ENCODE results near the gene NCMAP. TPM values are rescaled to one million over a fixed set of nuclear protein-coding genes. Genes with fewer than 3 reads are reported as not detected.

NCMAP gene
- total and polyA plus RNA-seq, 2 of the 8 experiments (the other 6 are each of a cell fraction or from before 2014, with no cell fraction given), result 0.21 to 0.39 TPM

DNA sequence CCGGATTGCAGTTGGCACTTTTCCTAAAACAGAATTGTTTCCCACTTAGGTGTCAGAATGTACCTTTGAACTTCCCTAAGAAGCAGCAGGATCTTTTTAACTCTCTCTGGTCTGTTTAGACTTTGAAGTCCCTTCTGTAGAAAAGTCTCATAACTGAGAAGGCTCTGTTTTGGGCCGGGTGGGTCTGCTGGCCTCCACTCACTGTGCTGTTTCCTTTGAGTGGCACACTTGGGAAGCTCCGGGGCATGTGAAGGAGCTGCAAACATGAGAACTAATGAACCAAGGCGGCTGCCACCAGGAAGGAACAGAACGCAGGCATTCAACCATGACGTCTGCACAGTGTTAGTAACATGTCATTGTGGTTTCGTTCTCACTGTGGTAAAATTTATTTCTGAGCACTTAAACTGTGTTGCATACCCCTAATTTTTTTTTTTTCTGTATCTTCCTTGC lies 19.5 kb upstream of the NCMAP start:
- Histone ChIP-seq H2BK5ac (ENCODE audit: low read depth, low read length) (no peak overlapping the region), H3K9me3 (ENCODE audit: insufficient read depth in 2 of 2, low read depth in 1 of 2, low read length in 1 of 2) (peaks cover 0 to 5% of the 10 kb centered on the region in 2 experiments; a peak in 1 of 4 replicates), H2AFZ (ENCODE audit: low read length) (no peak overlapping the region), H2BK12ac (ENCODE audit: low read depth, low read length) (no peak overlapping the region), H3K56ac (replicated peaks; ENCODE audit: insufficient read length, low read depth, low read length) (no peak overlapping the region), H3K18ac (ENCODE audit: extremely low read depth, low read length) (no peak overlapping the region), H3K4me1 (replicated peaks in 1 of 4; ENCODE audit: control insufficient read depth in 3 of 4, insufficient read depth in 4 of 4, low read length in 3 of 4) (peaks cover 0 to 11% (median 1%) of the 10 kb centered on the region in 4 experiments; a peak in 2 of 7 replicates), H4K20me1 (replicated peaks in 1 of 2; ENCODE audit: control insufficient read depth in 1 of 2, insufficient read depth in 2 of 2, low read length in 2 of 2) (no peaks in the 10 kb centered on the region), H4K8ac (ENCODE audit: extremely low read depth, insufficient read depth, low read length) (no peak overlapping the region), H3K14ac (ENCODE audit: insufficient read length) (no peak overlapping the region), H3K23me2 (ENCODE audit: low read depth, low read length) (no peaks in the 10 kb centered on the region), H4K91ac (replicated peaks; ENCODE audit: insufficient read length, low read length) (no peak overlapping the region), H3K79me1 (ENCODE audit: low read depth, low read length) (no peaks in the 10 kb centered on the region), H3K4ac (replicated peaks; ENCODE audit: insufficient read length, low read depth, low read length) (no peak overlapping the region), H3K79me2 (ENCODE audit: control insufficient read depth in 1 of 2, insufficient read depth in 2 of 2, low read length in 2 of 2) (no peaks in the 10 kb centered on the region), H3K36me3 (ENCODE audit: control insufficient read depth in 2 of 4, insufficient read depth in 4 of 4, low read length in 3 of 4) (no peaks in the 10 kb centered on the region), H3K27ac (ENCODE audit: low read depth, low read length) (no peak overlapping the region), H4K5ac (ENCODE audit: insufficient read length, low read depth, low read length) (no peak overlapping the region), H2AK5ac (ENCODE audit: low read depth, low read length) (no peak overlapping the region), H2BK20ac (ENCODE audit: low read length) (no peak overlapping the region), H3K27me3 (replicated peaks in 1 of 4; ENCODE audit: control insufficient read depth in 3 of 4, extremely low read depth in 1 of 4, insufficient read depth in 3 of 4, low read length in 3 of 4) (no peaks in the 10 kb centered on the region), H2BK15ac (ENCODE audit: low read length) (no peak overlapping the region), H3K4me2 (ENCODE audit: insufficient read depth in 1 of 2, low read depth in 2 of 2, low read length in 2 of 2) (no peak overlapping the region), H2BK120ac (replicated peaks; ENCODE audit: low read depth, low read length) (no peak overlapping the region), H3K23ac (ENCODE audit: insufficient read length) (no peak overlapping the region), H3K9ac (replicated peaks in 1 of 4; ENCODE audit: extremely low read depth in 1 of 4, low read depth in 3 of 4, low read length in 3 of 4) (no peak overlapping the region), H3K4me3 (ENCODE audit: extremely low read depth in 1 of 4, insufficient read depth in 2 of 4, low read depth in 3 of 4, low read length in 4 of 4) (no peak overlapping the region)
- POLR2A ChIA-PET (ENCODE audit: partially characterized antibody), result no interaction called here
- CTCF ChIA-PET (ENCODE audit: partially characterized antibody), result interaction anchor here (0.6 to 1.5 kb wide), 4 partner anchors 10 to 51 kb away, joined by 3 to 10 read pairs (median 4); no protein-coding TSS in a partner anchor
- FAIRE-seq, result no peak
- no peak for DNase-seq (ENCODE audit: low read depth in 1 of 2, low spot score in 2 of 2)
- WGBS, 2 experiments (ENCODE audit: extremely low coverage in 1 of 2, insufficient coverage in 1 of 2, insufficient read length in 1 of 2, insufficient replicate concordance in 2 of 2, low coverage in 1 of 2, low lambda C conversion rate in 2 of 2, missing lambda C conversion rate in 1 of 2), result 83% methylated on average over 7 of the region's 7 CpGs; no CpG with 5 or more reads in 1 of the 2 experiments
- TF ChIP-seq FOSL1 (IDR thresholded peaks at IDR 0.05; ENCODE audit: insufficient read depth, low read depth, low read length), result no peak
- no peak for TF ChIP-seq SIRT6 (IDR thresholded peaks at IDR 0.05; ENCODE audit: low read length)
- TF ChIP-seq, protein P1, sequence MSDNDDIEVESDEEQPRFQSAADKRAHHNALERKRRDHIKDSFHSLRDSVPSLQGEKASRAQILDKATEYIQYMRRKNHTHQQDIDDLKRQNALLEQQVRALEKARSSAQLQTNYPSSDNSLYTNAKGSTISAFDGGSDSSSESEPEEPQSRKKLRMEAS (IDR thresholded peaks at IDR 0.05), result no peak
- TF ChIP-seq PHF8 (conservative IDR thresholded peaks at IDR 0.05; ENCODE audit: low read depth, low read length), result no peak
- TF ChIP-seq RXRA (IDR thresholded peaks at IDR 0.05; ENCODE audit: insufficient read depth, low read depth, low read length), result no peak
- no peak for TF ChIP-seq TBP (IDR thresholded peaks at IDR 0.05; ENCODE audit: low read depth, low read length)
- TF ChIP-seq, protein P2, sequence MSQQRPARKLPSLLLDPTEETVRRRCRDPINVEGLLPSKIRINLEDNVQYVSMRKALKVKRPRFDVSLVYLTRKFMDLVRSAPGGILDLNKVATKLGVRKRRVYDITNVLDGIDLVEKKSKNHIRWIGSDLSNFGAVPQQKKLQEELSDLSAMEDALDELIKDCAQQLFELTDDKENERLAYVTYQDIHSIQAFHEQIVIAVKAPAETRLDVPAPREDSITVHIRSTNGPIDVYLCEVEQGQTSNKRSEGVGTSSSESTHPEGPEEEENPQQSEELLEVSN (IDR thresholded peaks at IDR 0.05), result no peak
- TF ChIP-seq YY1 (IDR thresholded peaks at IDR 0.05; ENCODE audit: low read depth, low read length), result no peak
- no peak for TF ChIP-seq SP1 (IDR thresholded peaks at IDR 0.05; ENCODE audit: low read depth, low read length)
- TF ChIP-seq TEAD4 (IDR thresholded peaks at IDR 0.05; ENCODE audit: low read depth, low read length), result no peak
- TF ChIP-seq ASH2L (IDR thresholded peaks at IDR 0.05; ENCODE audit: low read length), result no peak
- no peak for TF ChIP-seq CBX8 (IDR thresholded peaks at IDR 0.05; ENCODE audit: borderline replicate concordance, low read depth, low read length)
- TF ChIP-seq MAFK (IDR thresholded peaks at IDR 0.05; ENCODE audit: low read depth, low read length), result no peak
- TF ChIP-seq KDM4A (IDR thresholded peaks at IDR 0.05; ENCODE audit: low read depth, low read length, severe bottlenecking), result no peak

Measured in H1 (cell line).